CD14-positive monocyte (primary cell): Measurements from ENCODE around the gene RNASE7. TPM values are rescaled to one million over a fixed set of nuclear protein-coding genes. Genes with fewer than 3 reads are reported as not detected.
A peak's percentile ranks its signal among the peaks of the same experiment; 100 is the strongest.

Source experiments
- DNase-seq, 3 donors: peaks; one replicate each; pipeline ENCODE4 v3.0.0-alpha.2; 2011 to 2022
- H2AFZ ChIP-seq: 2 replicates; pipeline ENCODE4 v1.6.0; 2012; ENCODE audit warnings: mild to moderate bottlenecking, low read depth, low read length, inconsistent platforms; ENCODE audit not compliant: insufficient read depth, poor library complexity, severe bottlenecking
- H3K27ac ChIP-seq, 2 donors: 1 replicate in 1 of 2; 2 replicates in 1 of 2; pipeline ENCODE4 v1.5.1; 2012 to 2013; ENCODE audit warnings: low read length in 2 of 2, control low read depth in 1 of 2, inconsistent platforms in 1 of 2, low read depth in 1 of 2, mild to moderate bottlenecking in 1 of 2
- H3K27me3 ChIP-seq, 2 donors: one replicate each; pipeline versions ENCODE4 v1.6.0 to v1.6.1; 2011 to 2013; ENCODE audit warnings: low read length in 2 of 2; ENCODE audit not compliant: control insufficient read depth in 2 of 2, insufficient read depth in 2 of 2
- H3K36me3 ChIP-seq, 2 donors: replicated peaks in 1 of 2; 1 replicate in 1 of 2; 2 replicates in 1 of 2; pipeline versions ENCODE4 v1.5.1 to v1.6.1; 2012 to 2013; ENCODE audit warnings: low read length in 2 of 2, control low read depth in 1 of 2, inconsistent platforms in 1 of 2, mild to moderate bottlenecking in 1 of 2; ENCODE audit not compliant: insufficient read depth in 2 of 2, control insufficient read depth in 1 of 2
- H3K4me1 ChIP-seq, 2 donors: 1 replicate in 1 of 2; 2 replicates in 1 of 2; pipeline versions ENCODE4 v1.5.1 to v1.6.1; 2012 to 2013; ENCODE audit warnings: low read length in 2 of 2, control low read depth in 1 of 2, inconsistent platforms in 1 of 2, mild to moderate bottlenecking in 1 of 2, moderate library complexity in 1 of 2; ENCODE audit not compliant: insufficient read depth in 2 of 2, control insufficient read depth in 1 of 2
- H3K4me2 ChIP-seq: replicated peaks from 2 replicates; pipeline ENCODE3; 2012; ENCODE audit warnings: low read length, moderate library complexity, mild to moderate bottlenecking; ENCODE audit not compliant: poor library complexity, severe bottlenecking; ENCODE audit errors: extremely low read depth
- H3K4me3 ChIP-seq, 3 experiments: fragments of 200-600 bp in 1 of 3; sonication (generic) in 1 of 3; replicated peaks in 1 of 3; 1 replicate in 2 of 3; 2 replicates in 1 of 3; pipeline ENCODE4 v1.5.1; 2011 to 2013; ENCODE audit warnings: low read length in 3 of 3, mild to moderate bottlenecking in 3 of 3, control low read depth in 2 of 3, low read depth in 2 of 3, inconsistent platforms in 1 of 3, moderate library complexity in 1 of 3
- H3K79me2 ChIP-seq: 2 replicates; pipeline ENCODE4 v1.6.0; 2012; ENCODE audit warnings: mild to moderate bottlenecking, control low read depth, inconsistent platforms, low read length, moderate library complexity; ENCODE audit not compliant: insufficient read depth
- H3K9ac ChIP-seq: 2 replicates; pipeline ENCODE4 v1.6.0; 2017; ENCODE audit warnings: low read length, mild to moderate bottlenecking; ENCODE audit not compliant: insufficient read depth, poor library complexity, severe bottlenecking
- H3K9me3 ChIP-seq, 2 donors: replicated peaks in 1 of 2; 1 replicate in 1 of 2; 2 replicates in 1 of 2; pipeline versions ENCODE4 v1.5.1 to v1.6.1; 2012 to 2013; ENCODE audit warnings: low read length in 2 of 2, control low read depth in 1 of 2; ENCODE audit not compliant: control insufficient read depth in 1 of 2, insufficient read depth in 1 of 2
- H4K20me1 ChIP-seq: 2 replicates; pipeline ENCODE4 v1.6.0; 2012; ENCODE audit warnings: mild to moderate bottlenecking, low read length, control low read depth, moderate library complexity; ENCODE audit not compliant: insufficient read depth
- H3K27ac Mint-ChIP-seq, 7 donors: one replicate each; pipeline ENCODE4 v1.8.0; 2020; ENCODE audit warnings: mild to moderate bottlenecking in 7 of 7, mixed read lengths in 7 of 7, moderate library complexity in 6 of 7, inconsistent platforms in 2 of 7
- H3K27me3 Mint-ChIP-seq, 3 donors: one replicate each; pipeline ENCODE4 v1.8.0; 2021 to 2022; ENCODE audit warnings: low read depth in 3 of 3, mild to moderate bottlenecking in 3 of 3, mixed read lengths in 3 of 3, moderate library complexity in 3 of 3, inconsistent platforms in 1 of 3
- H3K36me3 Mint-ChIP-seq, 2 donors: one replicate each; pipeline ENCODE4 v1.8.0; 2020; ENCODE audit warnings: mixed read lengths in 2 of 2, inconsistent platforms in 1 of 2, mild to moderate bottlenecking in 1 of 2
- H3K4me1 Mint-ChIP-seq: one replicate; pipeline ENCODE4 v1.8.0; 2020; ENCODE audit warnings: mild to moderate bottlenecking, mixed read lengths
- H3K4me3 Mint-ChIP-seq, 2 donors: one replicate each; pipeline ENCODE4 v1.8.0; 2020; ENCODE audit warnings: mild to moderate bottlenecking in 2 of 2, mixed read lengths in 2 of 2, moderate library complexity in 1 of 2
- H3K9me3 Mint-ChIP-seq, 7 donors: one replicate each; pipeline ENCODE4 v1.8.0; 2020 to 2022; ENCODE audit warnings: mixed read lengths in 7 of 7, mild to moderate bottlenecking in 6 of 7, moderate library complexity in 6 of 7, inconsistent platforms in 2 of 7
- WGBS: methylation state at CpG from one replicate; pipeline ENCODE4 v1.1.5; 2013; ENCODE audit warnings: missing lambda C conversion rate; ENCODE audit not compliant: insufficient coverage; 5-methylcytosine and 5-hydroxymethylcytosine counted together
- intact Hi-C, 2 donors: fragments of 100-400 bp; cut with micrococcal nuclease; formaldehyde crosslinking; loops; one replicate each; pipeline versions ENCODE4 v1.15.0 to v1.15.1; 2023
- polyA plus RNA-seq, 3 donors: library from polyadenylated mRNA; depleted of rRNA in 1 of 3; unstranded in 2 of 3; stranded (reverse) in 1 of 3; fragments of 300-500 nt in 2 of 3; fragments of >200 nt in 1 of 3; fragmentation: Illumina TruSeq in 2 of 3; gene quantifications; 1 replicate in 2 of 3; 2 replicates in 1 of 3; pipeline ENCODE4 v1.2.3, GENCODE V29; 2012 to 2021
- TF ChIP-seq, protein P1 (sequence below): fragments of 200-600 bp; IDR thresholded peaks from one replicate; pipeline ENCODE4 v1.8.0; 2022; ENCODE audit warnings: antibody characterized with exemption, mild to moderate bottlenecking

Gene RNASE7
- polyA plus RNA-seq, 3 donors: not detected

DNA sequence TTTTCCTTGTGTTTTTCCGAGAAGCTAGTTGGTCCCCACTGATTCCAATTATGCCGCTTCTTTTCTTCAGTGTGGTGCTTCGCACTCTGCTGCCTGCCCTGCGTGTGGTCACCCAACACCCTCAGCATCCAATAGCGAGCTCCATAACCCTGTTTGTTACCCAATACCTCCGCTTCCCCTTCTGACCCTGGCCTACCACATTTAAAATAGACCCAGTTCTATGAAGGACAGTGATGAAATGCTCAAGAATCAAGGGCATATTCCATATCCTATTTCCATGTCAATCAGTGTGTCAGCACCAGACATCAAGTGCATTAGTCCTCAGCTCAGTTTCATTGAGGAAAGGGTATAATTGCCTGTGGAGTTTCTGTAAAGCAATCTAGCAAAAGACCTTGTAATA, 26.9 kb upstream of the RNASE7 start:
- peaks cover 14 to 19% (median 18%) of the 10 kb centered on the region in 3 donors for H3K27me3 Mint-ChIP-seq

GRCh38 chr14:21016413-21017190, 25.6 kb upstream of the RNASE7 start:
- peaks cover 0 to 5% of the 10 kb centered on the region in 2 donors for H3K27me3 ChIP-seq
- H2AFZ ChIP-seq: no peak overlapping the region
- H3K4me3 ChIP-seq: no peak overlapping the region
- TF ChIP-seq, protein P1, sequence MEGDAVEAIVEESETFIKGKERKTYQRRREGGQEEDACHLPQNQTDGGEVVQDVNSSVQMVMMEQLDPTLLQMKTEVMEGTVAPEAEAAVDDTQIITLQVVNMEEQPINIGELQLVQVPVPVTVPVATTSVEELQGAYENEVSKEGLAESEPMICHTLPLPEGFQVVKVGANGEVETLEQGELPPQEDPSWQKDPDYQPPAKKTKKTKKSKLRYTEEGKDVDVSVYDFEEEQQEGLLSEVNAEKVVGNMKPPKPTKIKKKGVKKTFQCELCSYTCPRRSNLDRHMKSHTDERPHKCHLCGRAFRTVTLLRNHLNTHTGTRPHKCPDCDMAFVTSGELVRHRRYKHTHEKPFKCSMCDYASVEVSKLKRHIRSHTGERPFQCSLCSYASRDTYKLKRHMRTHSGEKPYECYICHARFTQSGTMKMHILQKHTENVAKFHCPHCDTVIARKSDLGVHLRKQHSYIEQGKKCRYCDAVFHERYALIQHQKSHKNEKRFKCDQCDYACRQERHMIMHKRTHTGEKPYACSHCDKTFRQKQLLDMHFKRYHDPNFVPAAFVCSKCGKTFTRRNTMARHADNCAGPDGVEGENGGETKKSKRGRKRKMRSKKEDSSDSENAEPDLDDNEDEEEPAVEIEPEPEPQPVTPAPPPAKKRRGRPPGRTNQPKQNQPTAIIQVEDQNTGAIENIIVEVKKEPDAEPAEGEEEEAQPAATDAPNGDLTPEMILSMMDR: no peak
- peak overlapping the region in 4 of 7 donors; percentile 17 to 88 (median 37) for H3K27ac Mint-ChIP-seq
- H3K27me3 Mint-ChIP-seq: peaks cover 11 to 17% (median 14%) of the 10 kb centered on the region in 3 donors
- no peaks in the 10 kb centered on the region for H3K36me3 ChIP-seq
- 0% methylated on average over 3 of the region's 9 CpGs for WGBS
- no peak for DNase-seq
- intact Hi-C loops: loop anchor here (5.0 to 10.0 kb wide), 3 partner anchors 41 to 91 kb away; partner anchors contain the start of gene RNASE8 (in 1 of the 2)
- H3K9ac ChIP-seq: no peak overlapping the region
- peaks cover 0 to 1% (median 0%) of the 10 kb centered on the region in 7 donors for H3K9me3 Mint-ChIP-seq
- H3K4me3 Mint-ChIP-seq: no peak overlapping the region
- H3K4me1 ChIP-seq: peaks cover 48 to 56% of the 10 kb centered on the region in 2 donors
- H3K4me2 ChIP-seq: no peak overlapping the region
- no peaks in the 10 kb centered on the region for H3K79me2 ChIP-seq
- H4K20me1 ChIP-seq: no peaks in the 10 kb centered on the region
- H3K4me1 Mint-ChIP-seq: peaks cover 53% of the 10 kb centered on the region
- H3K36me3 Mint-ChIP-seq: peaks cover 0 to 6% of the 10 kb centered on the region in 2 donors
- no peak overlapping the region for H3K27ac ChIP-seq
- no peaks in the 10 kb centered on the region for H3K9me3 ChIP-seq

More for the DNA sequence above, 26.9 kb upstream of the RNASE7 start:
- Histone ChIP-seq H2AFZ (no peak overlapping the region), H3K4me1 (peaks cover 48 to 52% of the 10 kb centered on the region in 2 donors), H3K27me3 (peaks cover 0 to 5% of the 10 kb centered on the region in 2 donors), H4K20me1 (no peaks in the 10 kb centered on the region), H3K9ac (no peak overlapping the region), H3K36me3 (no peaks in the 10 kb centered on the region), H3K79me2 (no peaks in the 10 kb centered on the region), H3K9me3 (no peaks in the 10 kb centered on the region), H3K27ac (peak overlapping the region in 1 of 2 donors; percentile 10), H3K4me2 (no peak overlapping the region), H3K4me3 (no peak overlapping the region)
- Mint-ChIP-seq H3K9me3 (peaks cover 0 to 1% (median 0%) of the 10 kb centered on the region in 7 donors), H3K4me1 (peaks cover 49% of the 10 kb centered on the region), H3K36me3 (no peaks in the 10 kb centered on the region), H3K4me3 (no peak overlapping the region), H3K27ac (peak overlapping the region in 6 of 7 donors; percentile 25 to 89 (median 60))
- peak; percentile 56 to 72 (median 67) for DNase-seq
- 34% methylated on average over 4 of the region's 6 CpGs for WGBS
- TF ChIP-seq, protein P1: no peak
- intact Hi-C loops: loop anchor here (2.0 to 10.0 kb wide), 4 partner anchors 42 to 92 kb away; partner anchors contain the start of gene RNASE8 (in 1 of the 2)
